ENCODE data around the gene ERC1.

GRCh38 chr12:1013618-1014489, 22.8 kb downstream of the ERC1 start:
- TF ChIP-seq, protein P1, sequence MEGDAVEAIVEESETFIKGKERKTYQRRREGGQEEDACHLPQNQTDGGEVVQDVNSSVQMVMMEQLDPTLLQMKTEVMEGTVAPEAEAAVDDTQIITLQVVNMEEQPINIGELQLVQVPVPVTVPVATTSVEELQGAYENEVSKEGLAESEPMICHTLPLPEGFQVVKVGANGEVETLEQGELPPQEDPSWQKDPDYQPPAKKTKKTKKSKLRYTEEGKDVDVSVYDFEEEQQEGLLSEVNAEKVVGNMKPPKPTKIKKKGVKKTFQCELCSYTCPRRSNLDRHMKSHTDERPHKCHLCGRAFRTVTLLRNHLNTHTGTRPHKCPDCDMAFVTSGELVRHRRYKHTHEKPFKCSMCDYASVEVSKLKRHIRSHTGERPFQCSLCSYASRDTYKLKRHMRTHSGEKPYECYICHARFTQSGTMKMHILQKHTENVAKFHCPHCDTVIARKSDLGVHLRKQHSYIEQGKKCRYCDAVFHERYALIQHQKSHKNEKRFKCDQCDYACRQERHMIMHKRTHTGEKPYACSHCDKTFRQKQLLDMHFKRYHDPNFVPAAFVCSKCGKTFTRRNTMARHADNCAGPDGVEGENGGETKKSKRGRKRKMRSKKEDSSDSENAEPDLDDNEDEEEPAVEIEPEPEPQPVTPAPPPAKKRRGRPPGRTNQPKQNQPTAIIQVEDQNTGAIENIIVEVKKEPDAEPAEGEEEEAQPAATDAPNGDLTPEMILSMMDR (IDR thresholded peaks at IDR 0.05): no peak
- no peak for TF ChIP-seq POLR2AphosphoS5 (IDR thresholded peaks at IDR 0.05; ENCODE audit: low read depth, low read length)
